Activated CD4-positive, alpha-beta memory T cell treated with anti-CD3 and anti-CD28 coated beads, Interleukin-2, amount 10 ng/mL, durations not matched to agents 7 days and 5 days (primary cell): ENCODE measurements around the gene SEMA4B. TPM values are rescaled to one million over a fixed set of nuclear protein-coding genes. Genes with fewer than 3 reads are reported as not detected.

Experiments
- CTCF ChIA-PET: fragments of 350-600 bp; sonication (Branson Sonifier 250); formaldehyde crosslinking; loops from one replicate; lab custom pipeline; 2021; ENCODE audit warnings: antibody characterized with exemption, inconsistent platforms; lab: Charles Lee
- POLR2A ChIA-PET: fragments of 350-600 bp; sonication (Branson Sonifier 250); formaldehyde crosslinking; loops from one replicate; lab custom pipeline; 2021; ENCODE audit warnings: antibody characterized with exemption; lab: Charles Lee
- DNase-seq: peaks from one replicate; pipeline ENCODE4 v3.0.0-alpha.2; 2020
- H3K27ac Mint-ChIP-seq: one replicate; pipeline ENCODE4 v1.8.0; 2021; ENCODE audit warnings: mild to moderate bottlenecking, mixed read lengths
- H3K27me3 Mint-ChIP-seq: one replicate; pipeline ENCODE4 v1.8.0; 2021; ENCODE audit warnings: mixed read lengths
- H3K36me3 Mint-ChIP-seq: one replicate; pipeline ENCODE4 v1.8.0; 2021; ENCODE audit warnings: low read depth, mixed read lengths
- H3K4me1 Mint-ChIP-seq: one replicate; pipeline ENCODE4 v1.8.0; 2021; ENCODE audit warnings: mixed read lengths
- H3K4me3 Mint-ChIP-seq: one replicate; pipeline ENCODE4 v1.8.0; 2021; ENCODE audit warnings: mild to moderate bottlenecking, mixed read lengths
- H3K9me3 Mint-ChIP-seq: one replicate; pipeline ENCODE4 v1.8.0; 2021; ENCODE audit warnings: mixed read lengths
- total RNA-seq, 2 experiments: library from RNA; stranded (reverse); gene quantifications; one replicate each; pipeline ENCODE4 v1.2.3, GENCODE V29; 2021

Gene SEMA4B
- total RNA-seq, 2 experiments from 2014 or later = 29.7 to 29.9 TPM

- CTCF ChIA-PET = interaction anchor here (1.0 kb wide), 1 partner anchor 52 kb away, joined by 4 read pairs; no protein-coding TSS in a partner anchor
- H3K4me1 Mint-ChIP-seq = peaks cover 27% of the 10 kb centered on the region
- H3K4me3 Mint-ChIP-seq = no peak overlapping the region
- no peaks in the 10 kb centered on the region for H3K9me3 Mint-ChIP-seq
- no peaks in the 10 kb centered on the region for H3K36me3 Mint-ChIP-seq
- no peak for DNase-seq
- no peaks in the 10 kb centered on the region for H3K27me3 Mint-ChIP-seq
- POLR2A ChIA-PET = interaction anchor here (1.0 kb wide), 1 partner anchor 67 kb away, joined by 3 read pairs; no protein-coding TSS in a partner anchor
- no peak overlapping the region for H3K27ac Mint-ChIP-seq
These were observed 36.0 kb upstream of the SEMA4B start for GRCh38 chr15:90165157-90165556.

GRCh38 chr15:90165659-90166489 is 35.3 kb upstream of the SEMA4B start:
- Mint-ChIP-seq H3K4me3 (no peak overlapping the region), H3K27me3 (no peaks in the 10 kb centered on the region), H3K36me3 (no peaks in the 10 kb centered on the region), H3K27ac (peak overlapping the region; percentile 29), H3K9me3 (no peaks in the 10 kb centered on the region), H3K4me1 (peaks cover 27% of the 10 kb centered on the region)
- peak; percentile 38 for DNase-seq
- CTCF ChIA-PET = interaction anchor here (1.0 to 1.3 kb wide), 2 partner anchors 23 to 51 kb away, joined by 3 to 4 read pairs; no protein-coding TSS in a partner anchor
- POLR2A ChIA-PET = interaction anchor here (1.1 kb wide), 1 partner anchor 37 kb away, joined by 3 read pairs; no protein-coding TSS in a partner anchor

- CTCF ChIA-PET = interaction anchor here (1.3 kb wide), 1 partner anchor 24 kb away, joined by 3 read pairs; no protein-coding TSS in a partner anchor
These were observed 34.0 kb upstream of the SEMA4B start for GRCh38 chr15:90167121-90167520.

GRCh38 chr15:90171623-90172022 is 29.5 kb upstream of the SEMA4B start:
- H3K4me3 Mint-ChIP-seq = no peak overlapping the region
- ChIA-PET POLR2A (no interaction called here), CTCF (interaction anchor here (0.7 kb wide), 1 partner anchor 60 kb away, joined by 3 read pairs; no protein-coding TSS in a partner anchor)
- peaks cover 2% of the 10 kb centered on the region for H3K9me3 Mint-ChIP-seq
- H3K27ac Mint-ChIP-seq = no peak overlapping the region
- H3K4me1 Mint-ChIP-seq = peaks cover 8% of the 10 kb centered on the region
- no peaks in the 10 kb centered on the region for H3K36me3 Mint-ChIP-seq
- no peaks in the 10 kb centered on the region for H3K27me3 Mint-ChIP-seq
- DNase-seq = no peak

More at GRCh38 chr15:90167121-90167520, 34.0 kb upstream of the SEMA4B start:
- Mint-ChIP-seq H3K9me3 (no peaks in the 10 kb centered on the region), H3K36me3 (no peaks in the 10 kb centered on the region), H3K4me1 (peaks cover 22% of the 10 kb centered on the region), H3K4me3 (no peak overlapping the region), H3K27ac (no peak overlapping the region), H3K27me3 (no peaks in the 10 kb centered on the region)
- POLR2A ChIA-PET = no interaction called here
- no peak for DNase-seq

GRCh38 chr15:90173372-90173771 is 27.8 kb upstream of the SEMA4B start:
- ChIA-PET CTCF (interaction anchor here (0.6 to 0.7 kb wide), 3 partner anchors 27 to 526 kb away, joined by 3 read pairs; no protein-coding TSS in a partner anchor), POLR2A (interaction anchor here (0.7 kb wide), 1 partner anchor 18 kb away, joined by 3 read pairs; no protein-coding TSS in a partner anchor)
- no peaks in the 10 kb centered on the region for H3K36me3 Mint-ChIP-seq

GRCh38 chr15:90174140-90174875 is 26.8 kb upstream of the SEMA4B start:
- H3K4me1 Mint-ChIP-seq = peaks cover 17% of the 10 kb centered on the region
- ChIA-PET POLR2A (no interaction called here), CTCF (no interaction called here)
- peaks cover 2% of the 10 kb centered on the region for H3K9me3 Mint-ChIP-seq
- no peak for DNase-seq
- no peak overlapping the region for H3K27ac Mint-ChIP-seq
- H3K27me3 Mint-ChIP-seq = peaks cover 3% of the 10 kb centered on the region
- H3K36me3 Mint-ChIP-seq = no peaks in the 10 kb centered on the region
- no peak overlapping the region for H3K4me3 Mint-ChIP-seq

More at GRCh38 chr15:90173372-90173771, 27.8 kb upstream of the SEMA4B start:
- H3K27ac Mint-ChIP-seq = no peak overlapping the region
- no peak overlapping the region for H3K4me3 Mint-ChIP-seq
- DNase-seq = no peak
- no peaks in the 10 kb centered on the region for H3K27me3 Mint-ChIP-seq
- H3K9me3 Mint-ChIP-seq = peaks cover 2% of the 10 kb centered on the region
- peaks cover 9% of the 10 kb centered on the region for H3K4me1 Mint-ChIP-seq

GRCh38 chr15:90177012-90177411 is 24.1 kb upstream of the SEMA4B start:
- Mint-ChIP-seq H3K27ac (no peak overlapping the region), H3K4me1 (peaks cover 20% of the 10 kb centered on the region), H3K27me3 (peaks cover 6% of the 10 kb centered on the region), H3K4me3 (no peak overlapping the region), H3K9me3 (peaks cover 2% of the 10 kb centered on the region), H3K36me3 (no peaks in the 10 kb centered on the region)
- ChIA-PET CTCF (no interaction called here), POLR2A (no interaction called here)
- no peak for DNase-seq

GRCh38 chr15:90178468-90179435 is 22.4 kb upstream of the SEMA4B start:
- POLR2A ChIA-PET = interaction anchor here (0.9 to 1.7 kb wide), 3 partner anchors 19 to 54 kb away, joined by 3 to 4 read pairs (median 4); partner anchors contain the start of genes CIB1 and SEMA4B
- H3K27ac Mint-ChIP-seq = peak overlapping the region; percentile 3

GRCh38 chr15:90181776-90182175 is 19.4 kb upstream of the SEMA4B start:
- ChIA-PET POLR2A (no interaction called here), CTCF (interaction anchor here (1.0 to 1.5 kb wide), 2 partner anchors 40 to 119 kb away, joined by 3 to 4 read pairs; no protein-coding TSS in a partner anchor)
- DNase-seq = no peak
- Mint-ChIP-seq H3K4me1 (peaks cover 35% of the 10 kb centered on the region), H3K36me3 (peaks cover 4% of the 10 kb centered on the region), H3K27me3 (peaks cover 6% of the 10 kb centered on the region), H3K27ac (no peak overlapping the region), H3K9me3 (no peaks in the 10 kb centered on the region), H3K4me3 (no peak overlapping the region)

More at GRCh38 chr15:90178468-90179435, 22.4 kb upstream of the SEMA4B start:
- Mint-ChIP-seq H3K4me3 (no peak overlapping the region), H3K9me3 (no peaks in the 10 kb centered on the region), H3K27me3 (peaks cover 6% of the 10 kb centered on the region), H3K36me3 (no peaks in the 10 kb centered on the region), H3K4me1 (peaks cover 21% of the 10 kb centered on the region)
- CTCF ChIA-PET = interaction anchor here (0.6 kb wide), 1 partner anchor 114 kb away, joined by 3 read pairs; no protein-coding TSS in a partner anchor
- no peak for DNase-seq

GRCh38 chr15:90184119-90184785 is 16.9 kb upstream of the SEMA4B start:
- H3K27me3 Mint-ChIP-seq = peaks cover 2% of the 10 kb centered on the region
- DNase-seq = peak; percentile 44
- H3K4me1 Mint-ChIP-seq = peaks cover 29% of the 10 kb centered on the region
- no peaks in the 10 kb centered on the region for H3K9me3 Mint-ChIP-seq
- H3K27ac Mint-ChIP-seq = peak overlapping the region; percentile 72
- peaks cover 4% of the 10 kb centered on the region for H3K36me3 Mint-ChIP-seq
- ChIA-PET CTCF (interaction anchor here (0.7 kb wide), 1 partner anchor 39 kb away, joined by 3 read pairs; no protein-coding TSS in a partner anchor), POLR2A (interaction anchor here (1.5 to 4.3 kb wide), 2 partner anchors 8 to 16 kb away, joined by 3 to 20 read pairs; partner anchors contain the start of gene SEMA4B)
- peak overlapping the region; percentile 88 for H3K4me3 Mint-ChIP-seq
